ENCODE results near the gene MRPL43.

DNA sequence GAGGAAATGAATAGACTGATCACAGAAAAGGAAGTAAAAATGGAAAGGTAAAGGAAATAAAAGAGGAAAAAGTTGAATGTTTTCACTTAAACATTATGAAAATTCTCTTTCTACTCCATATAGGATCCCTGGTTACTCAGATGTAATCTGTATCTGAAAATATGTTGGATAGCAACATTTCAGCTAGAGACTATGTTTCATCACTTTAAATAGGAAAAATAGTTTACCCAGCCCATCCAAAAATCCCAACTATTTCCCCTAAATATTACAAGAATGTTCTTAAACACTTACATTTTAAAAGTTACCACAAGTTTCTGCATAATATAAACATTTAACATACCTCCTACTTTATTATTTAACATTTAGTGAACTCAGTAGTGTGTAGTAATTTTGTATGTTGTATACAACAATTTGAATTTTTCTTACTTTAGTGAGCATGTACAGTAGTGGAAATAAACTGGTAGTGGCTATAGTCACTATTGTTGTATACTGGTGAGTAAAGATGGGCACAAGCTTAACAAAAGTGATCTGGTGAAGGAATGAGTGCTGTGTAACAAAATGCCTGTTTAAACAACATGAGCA lies 47.4 kb downstream of the MRPL43 start:
- no peak for TF ChIP-seq MAX (IDR thresholded peaks at IDR 0.05; ENCODE audit: low read depth, low read length)
- TF ChIP-seq CTCF (IDR thresholded peaks at IDR 0.05 in 2 of 3, conservative IDR thresholded peaks at IDR 0.05 in 1 of 3; ENCODE audit: control insufficient read depth in 2 of 3, extremely low read depth in 1 of 3, insufficient read depth in 1 of 3, low read depth in 3 of 3, low read length in 3 of 3): no peak
- no peak for TF ChIP-seq EZH2 (IDR thresholded peaks at IDR 0.05; ENCODE audit: borderline replicate concordance, control insufficient read depth, low read depth, low read length)
- TF ChIP-seq SMAD1 (IDR thresholded peaks at IDR 0.05; ENCODE audit: low read depth, partially characterized antibody): no peak
- no peak for TF ChIP-seq NFYB (IDR thresholded peaks at IDR 0.05; ENCODE audit: insufficient read depth, low read depth, low read length)
- TF ChIP-seq HDAC6 (IDR thresholded peaks at IDR 0.05; ENCODE audit: unreplicated experiment): no peak
- TF ChIP-seq POLR2A (IDR thresholded peaks at IDR 0.05; ENCODE audit: low read depth, low read length): no peak
- no peak for TF ChIP-seq CEBPB (IDR thresholded peaks at IDR 0.05; ENCODE audit: borderline replicate concordance in 1 of 2, low read depth in 2 of 2, low read length in 2 of 2)
- no peak for TF ChIP-seq RAD21 (IDR thresholded peaks at IDR 0.05; ENCODE audit: insufficient read depth, low read depth, low read length)
- TF ChIP-seq STAT3 (IDR thresholded peaks at IDR 0.05; ENCODE audit: low read depth, low read length): no peak
- no peak for TF ChIP-seq BCL11A (IDR thresholded peaks at IDR 0.05; ENCODE audit: low read depth, low read length)
- no peak for TF ChIP-seq SREBF1 (IDR thresholded peaks at IDR 0.05; ENCODE audit: low read length)

All from GM12878 (cell line).